Keratinocyte (primary cell): ENCODE measurements around the gene LRRC10B. TPM values are rescaled to one million over a fixed set of nuclear protein-coding genes. Genes with fewer than 3 reads are reported as not detected.

Source experiments
- DNase-seq: peaks from one replicate; pipeline ENCODE4 v3.0.0-alpha.2; 2011; ENCODE audit warnings: low read depth, missing footprints, low spot score
- FAIRE-seq: peaks from 2 replicates; lab custom pipeline; 2011; peaks lifted over from hg19 to GRCh38; lab: Jason Lieb, UNC
- H2AFZ ChIP-seq: 2 replicates; pipeline ENCODE4 v1.6.0; 2012; ENCODE audit warnings: low read length, control low read depth, inconsistent platforms; ENCODE audit not compliant: control insufficient read depth
- H3K27ac ChIP-seq: 2 replicates; pipeline ENCODE4 v1.5.1; 2011; ENCODE audit warnings: low read length; ENCODE audit not compliant: control insufficient read depth, insufficient read depth
- H3K27me3 ChIP-seq: 3 replicates; pipeline ENCODE4 v1.6.0; 2011; ENCODE audit warnings: low read length; ENCODE audit not compliant: control insufficient read depth, insufficient read depth; ENCODE audit errors: extremely low read depth
- H3K36me3 ChIP-seq, 2 experiments: 2 replicates in 1 of 2; 3 replicates in 1 of 2; pipeline ENCODE4 v1.5.1; 2011; ENCODE audit warnings: low read length in 2 of 2, mild to moderate bottlenecking in 1 of 2; ENCODE audit not compliant: control insufficient read depth in 2 of 2, insufficient read depth in 2 of 2; ENCODE audit errors: extremely low read depth in 1 of 2
- H3K4me1 ChIP-seq: 3 replicates; pipeline ENCODE4 v1.5.1; 2011; ENCODE audit warnings: low read length; ENCODE audit not compliant: control insufficient read depth, insufficient read depth; ENCODE audit errors: extremely low read depth
- H3K4me2 ChIP-seq: 3 replicates; pipeline ENCODE4 v1.6.0; 2011; ENCODE audit warnings: low read depth, low read length; ENCODE audit not compliant: control insufficient read depth, insufficient read depth; ENCODE audit errors: extremely low read depth
- H3K4me3 ChIP-seq, 3 experiments: fragments of 200-600 bp in 1 of 3; sonication (generic) in 1 of 3; 2 replicates in 2 of 3; 3 replicates in 1 of 3; pipeline ENCODE4 v1.5.1; 2011 to 2016; ENCODE audit warnings: low read length in 3 of 3, mild to moderate bottlenecking in 3 of 3, control low read depth in 2 of 3, inconsistent platforms in 1 of 3, low read depth in 1 of 3, mixed read lengths in 1 of 3, mixed run types in 1 of 3, moderate library complexity in 1 of 3; ENCODE audit not compliant: control insufficient read depth in 2 of 3, insufficient read depth in 2 of 3; ENCODE audit errors: extremely low read depth in 1 of 3
- H3K79me2 ChIP-seq: 2 replicates; pipeline ENCODE4 v1.6.0; 2012; ENCODE audit warnings: low read length; ENCODE audit not compliant: control insufficient read depth, insufficient read depth
- H3K9ac ChIP-seq: 3 replicates; pipeline ENCODE4 v1.6.0; 2011; ENCODE audit warnings: low read length; ENCODE audit not compliant: control insufficient read depth, insufficient read depth; ENCODE audit errors: extremely low read depth
- H3K9me1 ChIP-seq: 3 replicates; pipeline ENCODE4 v1.6.0; 2011; ENCODE audit warnings: low read length; ENCODE audit not compliant: control insufficient read depth, insufficient read depth; ENCODE audit errors: extremely low read depth
- H3K9me3 ChIP-seq: 2 replicates; pipeline ENCODE4 v1.5.1; 2012; ENCODE audit warnings: low read depth, low read length; ENCODE audit not compliant: control insufficient read depth
- H4K20me1 ChIP-seq: 3 replicates; pipeline ENCODE4 v1.6.0; 2011; ENCODE audit warnings: low read length; ENCODE audit not compliant: control insufficient read depth, insufficient read depth; ENCODE audit errors: extremely low read depth
- EZH2 ChIP-seq: IDR thresholded peaks from one replicate; pipeline ENCODE4 v1.6.1; 2012; ENCODE audit warnings: inconsistent platforms, mild to moderate bottlenecking, low read length, moderate library complexity
- dilution Hi-C: fragments of 300-500 bp; cut with MboI; formaldehyde crosslinking; loops from one replicate; pipeline ENCODE4 v1.7.0; 2020; ENCODE audit warnings: low sequenced_read_pairs; ENCODE audit not compliant: extremely low pct_ligation_motif_present
- polyA plus RNA-seq, 5 experiments: library from polyadenylated mRNA; depleted of rRNA in 3 of 5; stranded (reverse) in 3 of 5; stranded (forward) in 1 of 5; unstranded in 1 of 5; fragments of >200 nt; gene quantifications; 1 replicate in 1 of 5; 2 replicates in 3 of 5; 3 replicates in 1 of 5; pipeline versions ENCODE4 v1.2.1 to v1.2.3, GENCODE V29; 2011 to 2012; ENCODE audit warnings: missing spikeins in 2 of 5, low read depth in 1 of 5, low replicate concordance in 1 of 5
- TF ChIP-seq, protein P1 (sequence below), 3 experiments: IDR thresholded peaks in 1 of 3; conservative IDR thresholded peaks in 1 of 3; optimal IDR thresholded peaks in 1 of 3; 2 replicates in 2 of 3; 3 replicates in 1 of 3; pipeline versions ENCODE3 to v1.5.1; 2011; ENCODE audit warnings: low read length in 3 of 3, mild to moderate bottlenecking in 3 of 3, moderate library complexity in 2 of 3, control low read depth in 1 of 3, inconsistent platforms in 1 of 3; ENCODE audit not compliant: insufficient read depth in 2 of 3; ENCODE audit errors: extremely low read depth in 1 of 3

LRRC10B gene
- polyA plus RNA-seq, 1 donor (not counting 4 experiments of a cell fraction or from before 2014, with no cell fraction given), result not detected

DNA sequence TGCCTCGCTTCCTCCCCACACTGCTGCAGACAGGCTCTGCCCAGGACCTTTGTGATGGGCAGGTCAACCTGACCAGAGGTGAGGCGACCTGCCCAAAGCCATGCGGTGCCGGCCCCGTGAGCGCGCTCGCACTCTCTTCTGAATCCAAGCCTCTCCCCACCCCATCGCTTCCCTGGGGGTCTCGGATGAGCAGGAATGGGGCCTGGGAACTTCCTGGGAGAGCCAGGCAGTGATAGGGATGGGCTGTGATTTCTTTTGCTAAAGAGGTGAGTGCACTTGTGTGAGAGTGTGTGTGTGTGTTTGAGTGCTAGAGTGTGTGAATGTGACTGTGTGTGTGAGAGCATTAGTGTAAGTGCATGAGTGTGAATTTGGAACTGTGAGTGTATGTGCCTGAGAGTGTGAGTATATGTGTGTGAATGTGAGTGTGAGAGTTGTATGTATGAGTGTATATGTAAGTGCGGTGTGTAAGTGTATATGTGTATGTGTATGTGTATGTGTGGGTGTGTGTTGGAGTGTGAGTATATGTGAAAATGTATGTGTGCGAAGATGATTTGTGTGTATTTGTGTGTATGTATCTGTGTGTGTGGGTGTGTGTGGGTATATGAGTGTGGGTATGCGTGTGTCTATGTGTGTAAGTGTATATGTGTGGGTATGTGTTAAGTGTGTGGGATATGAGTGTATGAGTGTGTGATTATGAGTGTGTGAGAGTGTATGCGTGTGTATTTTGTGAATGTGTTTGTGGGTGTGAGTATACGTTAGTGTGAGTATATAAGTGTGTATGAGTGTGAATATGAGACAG is 11.7 kb upstream of the LRRC10B start:
- H3K9me1 ChIP-seq, result no peaks in the 10 kb centered on the region
- FAIRE-seq (no peak), DNase-seq (no peak)
- dilution Hi-C loops, result no loop called here
- H3K79me2 ChIP-seq, result no peaks in the 10 kb centered on the region
- no peak for TF ChIP-seq EZH2
- TF ChIP-seq, protein P1, sequence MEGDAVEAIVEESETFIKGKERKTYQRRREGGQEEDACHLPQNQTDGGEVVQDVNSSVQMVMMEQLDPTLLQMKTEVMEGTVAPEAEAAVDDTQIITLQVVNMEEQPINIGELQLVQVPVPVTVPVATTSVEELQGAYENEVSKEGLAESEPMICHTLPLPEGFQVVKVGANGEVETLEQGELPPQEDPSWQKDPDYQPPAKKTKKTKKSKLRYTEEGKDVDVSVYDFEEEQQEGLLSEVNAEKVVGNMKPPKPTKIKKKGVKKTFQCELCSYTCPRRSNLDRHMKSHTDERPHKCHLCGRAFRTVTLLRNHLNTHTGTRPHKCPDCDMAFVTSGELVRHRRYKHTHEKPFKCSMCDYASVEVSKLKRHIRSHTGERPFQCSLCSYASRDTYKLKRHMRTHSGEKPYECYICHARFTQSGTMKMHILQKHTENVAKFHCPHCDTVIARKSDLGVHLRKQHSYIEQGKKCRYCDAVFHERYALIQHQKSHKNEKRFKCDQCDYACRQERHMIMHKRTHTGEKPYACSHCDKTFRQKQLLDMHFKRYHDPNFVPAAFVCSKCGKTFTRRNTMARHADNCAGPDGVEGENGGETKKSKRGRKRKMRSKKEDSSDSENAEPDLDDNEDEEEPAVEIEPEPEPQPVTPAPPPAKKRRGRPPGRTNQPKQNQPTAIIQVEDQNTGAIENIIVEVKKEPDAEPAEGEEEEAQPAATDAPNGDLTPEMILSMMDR (optimal IDR thresholded peaks at IDR 0.05 in 1 of 3, IDR thresholded peaks at IDR 0.05 in 1 of 3, conservative IDR thresholded peaks at IDR 0.05 in 1 of 3; ENCODE audit: extremely low read depth in 1 of 3, insufficient read depth in 2 of 3, low read length in 3 of 3), result no peak
- H3K4me2 ChIP-seq, result no peak overlapping the region
- no peak overlapping the region for H3K9ac ChIP-seq
- no peak overlapping the region for H3K4me3 ChIP-seq
- no peaks in the 10 kb centered on the region for H3K27me3 ChIP-seq
- H3K9me3 ChIP-seq, result no peaks in the 10 kb centered on the region
- no peak overlapping the region for H2AFZ ChIP-seq
- H4K20me1 ChIP-seq, result no peaks in the 10 kb centered on the region
- H3K27ac ChIP-seq, result no peak overlapping the region
- peaks cover 5% of the 10 kb centered on the region for H3K4me1 ChIP-seq
- no peaks in the 10 kb centered on the region for H3K36me3 ChIP-seq

DNA sequence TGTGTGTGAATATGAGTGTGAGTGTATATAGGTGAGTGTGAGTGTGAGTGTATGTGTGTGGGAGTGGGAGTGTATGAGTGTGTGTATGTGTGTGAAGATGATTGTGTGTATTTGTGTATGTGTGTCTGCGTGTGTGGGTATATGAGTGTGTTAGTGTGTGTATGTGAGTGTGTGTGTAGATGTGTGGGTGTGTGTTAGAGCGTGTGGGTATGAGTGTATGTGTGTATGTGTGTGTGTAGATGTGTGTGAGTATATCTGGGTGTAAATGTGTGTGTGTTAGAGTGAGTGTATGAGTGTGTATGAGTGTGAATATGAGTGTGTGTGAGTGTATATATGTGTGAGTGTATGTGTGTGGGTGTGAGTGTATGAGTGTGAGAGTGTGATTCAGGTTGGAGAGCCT is 11.1 kb upstream of the LRRC10B start:
- no peak for TF ChIP-seq EZH2
- TF ChIP-seq, protein P1 (optimal IDR thresholded peaks at IDR 0.05 in 1 of 3, IDR thresholded peaks at IDR 0.05 in 1 of 3, conservative IDR thresholded peaks at IDR 0.05 in 1 of 3; ENCODE audit: extremely low read depth in 1 of 3, insufficient read depth in 2 of 3, low read length in 3 of 3), result no peak
- Histone ChIP-seq H3K27ac (no peak overlapping the region), H2AFZ (no peak overlapping the region), H3K9me1 (no peaks in the 10 kb centered on the region), H4K20me1 (no peaks in the 10 kb centered on the region), H3K4me2 (no peak overlapping the region), H3K4me3 (no peak overlapping the region), H3K4me1 (peaks cover 5% of the 10 kb centered on the region), H3K9ac (no peak overlapping the region), H3K36me3 (no peaks in the 10 kb centered on the region), H3K9me3 (no peaks in the 10 kb centered on the region), H3K79me2 (no peaks in the 10 kb centered on the region), H3K27me3 (no peaks in the 10 kb centered on the region)
- dilution Hi-C loops, result no loop called here
- FAIRE-seq (no peak), DNase-seq (no peak)
